Adrenal gland (tissue), 12 donors: ENCODE results near the gene PTPRS. TPM values are rescaled to one million over a fixed set of nuclear protein-coding genes. Genes with fewer than 3 reads are reported as not detected.

Experiments
- DNase-seq, 7 donors: peaks; one replicate each; pipeline ENCODE4 v3.0.0-alpha.2; 2019 to 2020
- H3K27ac ChIP-seq, 5 donors: fragments of 200-600 bp; sonication (generic) in 4 of 5; 1 replicate in 3 of 5; 2 replicates in 2 of 5; pipeline versions ENCODE4 v1.5.1 to v1.8.0; 2016 to 2020; ENCODE audit warnings: mild to moderate bottlenecking in 1 of 5
- H3K27me3 ChIP-seq: fragments of 200-600 bp; 2 replicates; pipeline ENCODE4 v1.8.0; 2021
- H3K36me3 ChIP-seq, 2 donors: fragments of 200-600 bp; replicated peaks in 1 of 2; 1 replicate in 1 of 2; 2 replicates in 1 of 2; pipeline versions ENCODE4 v1.5.1 to v1.8.0; 2018 to 2022
- H3K4me1 ChIP-seq, 2 donors: fragments of 200-600 bp; replicated peaks in 1 of 2; 1 replicate in 1 of 2; 2 replicates in 1 of 2; pipeline versions ENCODE4 v1.5.1 to v1.8.0; 2018 to 2021
- H3K4me3 ChIP-seq, 4 donors: fragments of 200-600 bp; sonication (generic) in 3 of 4; one replicate each; pipeline ENCODE4 v1.5.1; 2016 to 2018
- H3K9me3 ChIP-seq, 3 donors: fragments of 200-600 bp; sonication (generic) in 1 of 3; replicated peaks in 1 of 3; 1 replicate in 2 of 3; 2 replicates in 1 of 3; pipeline versions ENCODE4 v1.5.1 to v1.8.0; 2016 to 2021
- POLR2A ChIP-seq, 2 donors: fragments of 450-650 bp; IDR thresholded peaks; one replicate each; pipeline ENCODE4 v1.6.1; 2017; ENCODE audit warnings: antibody characterized with exemption in 2 of 2, mild to moderate bottlenecking in 2 of 2, moderate library complexity in 1 of 2
- WGBS, 4 donors: extraction: QIAGEN DNeasy Blood & Tissue Kit in 2 of 4; methylation state at CpG; one replicate each; pipeline versions ENCODE4 v1.1.5 to v1.1.7; 2013 to 2017; 5-methylcytosine and 5-hydroxymethylcytosine counted together
- intact Hi-C, 2 donors: fragments of 100-400 bp; cut with DNase I; formaldehyde crosslinking; loops; one replicate each; pipeline versions ENCODE4 v1.14.1 to v1.15.0; 2022 to 2023
- polyA plus RNA-seq, 3 donors: library from polyadenylated mRNA; stranded (reverse); fragments of 200-250 nt in 2 of 3; fragments of 350-450 nt in 1 of 3; fragmentation: Illumina TruSeq in 1 of 3; extraction: RNeasy Lipid Tissue Mini Kit (QIAGEN cat#74804) in 1 of 3; gene quantifications; one replicate each; pipeline ENCODE4 v1.2.3, GENCODE V29; 2013 to 2014
- total RNA-seq, 9 donors: library from RNA; depleted of rRNA in 4 of 9; stranded (reverse); fragments of >200 nt in 4 of 9; fragments of 120-200 nt in 1 of 9; fragmentation: NEBNext Ultra II Directional in 1 of 9; extraction: Animal tissue kit (Norgen Biotek cat#: 25700) in 1 of 9; gene quantifications; one replicate each; pipeline versions ENCODE4 v1.1.0 to v1.2.4, GENCODE V29; 2013 to 2023
- TF ChIP-seq, protein P1 (sequence below), 6 experiments: fragments of 450-650 bp in 4 of 6; fragments of 200-600 bp in 2 of 6; sonication (generic) in 1 of 6; IDR thresholded peaks; 1 replicate in 5 of 6; 2 replicates in 1 of 6; pipeline versions ENCODE4 v1.5.1 to v1.8.0; 2016 to 2021; ENCODE audit warnings: antibody characterized with exemption in 6 of 6, mild to moderate bottlenecking in 2 of 6, moderate library complexity in 1 of 6
- donor health status: healthy with polysubstance abuse.
- donor health status: Bipolar disorder and iron deficiency.
- donor health status: DM: yes; HTN: yes; CAD: no.
- donor health status: DM: no; HTN: no; CAD: no.
- donor health status: DM: no; HTN: no; CAD: no.
- donor health status: DM: yes; HTN: yes; CAD: no.

Gene PTPRS
- total and polyA plus RNA-seq, 12 donors: 8.8 to 376 (median 164) TPM

DNA sequence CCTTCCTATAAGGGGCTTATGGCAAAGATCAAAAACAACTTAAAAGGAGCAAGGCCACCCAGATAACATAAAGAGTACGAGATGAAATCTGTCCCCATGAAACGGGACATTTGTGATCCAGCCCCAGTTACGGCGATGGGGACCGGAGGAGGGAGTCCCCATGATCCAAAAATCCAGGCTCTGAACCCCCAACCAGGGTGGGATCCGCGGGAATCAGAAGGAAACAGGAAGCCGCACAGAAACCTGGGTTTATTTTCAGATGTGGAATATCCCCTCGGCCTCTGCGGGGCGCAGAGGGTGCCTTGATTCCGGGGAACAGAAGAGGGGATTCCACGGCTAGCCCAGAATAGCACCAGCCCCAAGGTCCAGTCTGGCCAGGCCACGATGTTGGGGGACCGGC is 5.0 kb downstream of the PTPRS start:
- Histone ChIP-seq H3K9me3 (no peaks in the 10 kb centered on the region), H3K27me3 (peaks cover 12% of the 10 kb centered on the region), H3K36me3 (no peaks in the 10 kb centered on the region), H3K27ac (no peak overlapping the region), H3K4me1 (peaks cover 6% of the 10 kb centered on the region in 2 donors), H3K4me3 (no peak overlapping the region)
- no peak for TF ChIP-seq POLR2A (IDR thresholded peaks at IDR 0.05)
- DNase-seq: no peak
- WGBS, 4 donors: 71 to 84% (median 74%) methylated on average over 15 of the region's 15 CpGs
- intact Hi-C loops: no loop called here

GRCh38 chr19:5334824-5335500 is 5.7 kb downstream of the PTPRS start:
- intact Hi-C loops: no loop called here
- peaks cover 12% of the 10 kb centered on the region for H3K27me3 ChIP-seq
- TF ChIP-seq POLR2A (IDR thresholded peaks at IDR 0.05): no peak
- TF ChIP-seq, protein P1, sequence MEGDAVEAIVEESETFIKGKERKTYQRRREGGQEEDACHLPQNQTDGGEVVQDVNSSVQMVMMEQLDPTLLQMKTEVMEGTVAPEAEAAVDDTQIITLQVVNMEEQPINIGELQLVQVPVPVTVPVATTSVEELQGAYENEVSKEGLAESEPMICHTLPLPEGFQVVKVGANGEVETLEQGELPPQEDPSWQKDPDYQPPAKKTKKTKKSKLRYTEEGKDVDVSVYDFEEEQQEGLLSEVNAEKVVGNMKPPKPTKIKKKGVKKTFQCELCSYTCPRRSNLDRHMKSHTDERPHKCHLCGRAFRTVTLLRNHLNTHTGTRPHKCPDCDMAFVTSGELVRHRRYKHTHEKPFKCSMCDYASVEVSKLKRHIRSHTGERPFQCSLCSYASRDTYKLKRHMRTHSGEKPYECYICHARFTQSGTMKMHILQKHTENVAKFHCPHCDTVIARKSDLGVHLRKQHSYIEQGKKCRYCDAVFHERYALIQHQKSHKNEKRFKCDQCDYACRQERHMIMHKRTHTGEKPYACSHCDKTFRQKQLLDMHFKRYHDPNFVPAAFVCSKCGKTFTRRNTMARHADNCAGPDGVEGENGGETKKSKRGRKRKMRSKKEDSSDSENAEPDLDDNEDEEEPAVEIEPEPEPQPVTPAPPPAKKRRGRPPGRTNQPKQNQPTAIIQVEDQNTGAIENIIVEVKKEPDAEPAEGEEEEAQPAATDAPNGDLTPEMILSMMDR (IDR thresholded peaks at IDR 0.05): no peak
- 86 to 91% (median 89%) methylated on average over 27 to 32 of the region's 32 CpGs for WGBS, 4 donors
- no peaks in the 10 kb centered on the region for H3K36me3 ChIP-seq
- peaks cover 5 to 6% of the 10 kb centered on the region in 2 donors for H3K4me1 ChIP-seq
- H3K4me3 ChIP-seq: no peak overlapping the region
- DNase-seq: no peak
- no peak overlapping the region for H3K27ac ChIP-seq
- no peaks in the 10 kb centered on the region for H3K9me3 ChIP-seq

GRCh38 chr19:5334366-5334739 is 6.3 kb downstream of the PTPRS start:
- peaks cover 7% of the 10 kb centered on the region for H3K27me3 ChIP-seq
- no peak for TF ChIP-seq POLR2A (IDR thresholded peaks at IDR 0.05)
- TF ChIP-seq, protein P1 (IDR thresholded peaks at IDR 0.05): no peak
- DNase-seq: no peak
- H3K4me1 ChIP-seq: no peaks in the 10 kb centered on the region
- no peaks in the 10 kb centered on the region for H3K36me3 ChIP-seq
- no peak overlapping the region for H3K4me3 ChIP-seq
- WGBS, 4 donors: 72 to 79% (median 75%) methylated on average over 9 to 10 of the region's 10 CpGs
- H3K9me3 ChIP-seq: no peaks in the 10 kb centered on the region
- no peak overlapping the region for H3K27ac ChIP-seq
- intact Hi-C loops: no loop called here

DNA sequence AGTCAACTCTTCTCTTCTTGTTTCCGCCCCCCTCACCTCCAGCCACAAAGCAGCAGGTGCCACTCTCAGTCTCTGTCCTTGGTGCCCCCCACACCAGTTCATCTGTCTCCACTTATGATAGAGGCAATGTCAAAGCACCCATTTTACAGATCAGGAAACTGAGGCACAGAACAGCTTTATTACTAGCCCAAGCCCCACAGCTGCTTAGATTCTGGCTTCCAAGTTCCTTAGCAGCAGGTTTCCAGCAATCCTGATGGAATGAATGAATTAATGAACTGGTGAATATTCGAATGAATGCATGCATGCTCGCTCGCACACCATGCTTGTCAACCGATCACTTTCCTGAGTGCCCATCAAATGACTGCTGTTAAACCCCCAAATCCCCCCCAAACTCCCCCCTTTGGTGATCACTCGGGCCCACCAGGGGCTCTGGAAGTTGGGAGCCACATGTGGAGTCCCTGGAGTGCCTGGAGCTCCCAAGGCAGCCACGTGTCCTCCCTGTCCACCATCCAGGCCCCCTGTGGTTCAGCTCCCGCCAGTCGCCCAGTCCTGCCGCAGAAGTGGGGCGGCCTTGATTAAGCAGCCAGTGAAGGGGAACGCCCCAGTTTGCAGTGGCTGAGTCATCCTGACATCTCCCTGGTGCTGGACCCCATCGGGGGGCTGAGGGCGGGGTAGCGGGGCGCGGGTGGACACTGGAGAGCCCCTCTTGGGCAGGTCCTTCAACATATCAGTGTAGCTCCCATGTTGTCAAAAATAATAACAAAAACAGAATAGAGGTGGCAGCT is 6.8 kb downstream of the PTPRS start:
- intact Hi-C loops: no loop called here
- no peak for DNase-seq
- 43 to 64% (median 58%) methylated on average over 5 to 17 of the region's 17 CpGs for WGBS, 4 donors

More for the DNA sequence above, 6.8 kb downstream of the PTPRS start:
- no peak overlapping the region for H3K27ac ChIP-seq
- H3K27me3 ChIP-seq: peaks cover 5% of the 10 kb centered on the region
- TF ChIP-seq POLR2A (IDR thresholded peaks at IDR 0.05): no peak
- TF ChIP-seq, protein P1 (IDR thresholded peaks at IDR 0.05): no peak
- H3K4me3 ChIP-seq: no peak overlapping the region
- H3K4me1 ChIP-seq: no peaks in the 10 kb centered on the region
- H3K36me3 ChIP-seq: no peaks in the 10 kb centered on the region
- no peaks in the 10 kb centered on the region for H3K9me3 ChIP-seq
